ENCODE measurements around the gene HOXA13.

DNA sequence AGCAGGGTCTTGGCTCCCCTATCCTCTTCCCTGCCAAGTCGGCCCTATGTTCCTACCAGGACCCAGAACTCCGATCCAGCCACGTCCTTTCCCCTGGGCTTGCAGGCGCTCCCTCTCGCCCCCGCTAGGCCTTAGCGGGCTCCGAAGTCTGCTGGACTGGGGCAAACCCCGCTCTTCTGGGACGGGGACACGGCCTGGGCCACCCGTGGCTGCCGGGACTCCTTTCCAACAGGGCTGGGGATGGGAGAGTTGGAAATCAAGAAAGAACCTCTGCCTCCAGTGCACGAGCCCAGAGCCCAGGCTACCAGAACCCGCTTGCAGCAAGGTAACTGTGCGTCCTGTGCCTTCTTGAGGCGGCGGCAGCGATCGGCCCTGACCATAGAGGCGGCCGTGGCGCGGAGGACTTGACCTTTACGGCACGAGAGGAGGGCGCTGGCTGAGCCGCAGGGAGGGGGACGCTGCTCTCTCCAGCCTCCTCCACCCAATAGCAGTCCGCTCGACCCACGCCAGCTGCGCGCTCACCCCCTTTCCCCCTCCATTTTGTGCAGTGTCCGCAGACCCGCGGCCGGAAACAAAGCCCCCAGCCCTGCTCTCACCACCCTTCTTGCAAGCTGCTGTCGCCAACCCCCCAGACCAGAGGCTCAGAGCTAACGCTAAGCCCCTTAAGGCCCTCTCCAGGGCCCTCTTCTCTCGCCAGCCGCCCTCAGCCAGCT is 7.9 kb downstream of the HOXA13 start:
- TF ChIP-seq, protein P1, sequence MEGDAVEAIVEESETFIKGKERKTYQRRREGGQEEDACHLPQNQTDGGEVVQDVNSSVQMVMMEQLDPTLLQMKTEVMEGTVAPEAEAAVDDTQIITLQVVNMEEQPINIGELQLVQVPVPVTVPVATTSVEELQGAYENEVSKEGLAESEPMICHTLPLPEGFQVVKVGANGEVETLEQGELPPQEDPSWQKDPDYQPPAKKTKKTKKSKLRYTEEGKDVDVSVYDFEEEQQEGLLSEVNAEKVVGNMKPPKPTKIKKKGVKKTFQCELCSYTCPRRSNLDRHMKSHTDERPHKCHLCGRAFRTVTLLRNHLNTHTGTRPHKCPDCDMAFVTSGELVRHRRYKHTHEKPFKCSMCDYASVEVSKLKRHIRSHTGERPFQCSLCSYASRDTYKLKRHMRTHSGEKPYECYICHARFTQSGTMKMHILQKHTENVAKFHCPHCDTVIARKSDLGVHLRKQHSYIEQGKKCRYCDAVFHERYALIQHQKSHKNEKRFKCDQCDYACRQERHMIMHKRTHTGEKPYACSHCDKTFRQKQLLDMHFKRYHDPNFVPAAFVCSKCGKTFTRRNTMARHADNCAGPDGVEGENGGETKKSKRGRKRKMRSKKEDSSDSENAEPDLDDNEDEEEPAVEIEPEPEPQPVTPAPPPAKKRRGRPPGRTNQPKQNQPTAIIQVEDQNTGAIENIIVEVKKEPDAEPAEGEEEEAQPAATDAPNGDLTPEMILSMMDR (IDR thresholded peaks at IDR 0.05) = no peak
- no peak for TF ChIP-seq POLR2AphosphoS5 (IDR thresholded peaks at IDR 0.05)

Measured in upper lobe of left lung (tissue), 4 donors.